T-helper 22 cell (primary cell): ENCODE measurements around the gene ETFA.
A peak's percentile ranks its signal among the peaks of the same experiment; 100 is the strongest.

Source experiments
- DNase-seq: peaks from one replicate; pipeline ENCODE4 v3.0.0-alpha.2; 2020; ENCODE audit warnings: low read depth

ETFA gene

GRCh38 chr15:76340198-76340802, 29.0 kb upstream of the ETFA start:
- DNase-seq, result no peak

GRCh38 chr15:76339305-76340197, 28.3 kb upstream of the ETFA start:
- no peak for DNase-seq

- no peak for DNase-seq
Measured at GRCh38 chr15:76338486-76339304, 27.4 kb upstream of the ETFA start.

GRCh38 chr15:76337696-76338485, 26.6 kb upstream of the ETFA start:
- no peak for DNase-seq

GRCh38 chr15:76337059-76337695, 25.9 kb upstream of the ETFA start:
- DNase-seq, result no peak

GRCh38 chr15:76336254-76337058, 25.2 kb upstream of the ETFA start, which contains the start of gene ISL2:
ISL2 (plus strand) TSS chr15:76336773; CDS start chr15:76336884, 111 bp downstream.
- DNase-seq, result peak; percentile 37

GRCh38 chr15:76335307-76336253, 24.3 kb upstream of the ETFA start:
- no peak for DNase-seq

- no peak for DNase-seq
Measured at GRCh38 chr15:76334438-76335306, 23.4 kb upstream of the ETFA start.

GRCh38 chr15:76333720-76334437, 22.6 kb upstream of the ETFA start:
- DNase-seq, result no peak

GRCh38 chr15:76333309-76333708, 22.0 kb upstream of the ETFA start:
- DNase-seq, result no peak

- DNase-seq, result no peak
Measured at GRCh38 chr15:76332796-76333195, 21.5 kb upstream of the ETFA start.

- DNase-seq, result no peak
Measured at GRCh38 chr15:76330080-76330680, 18.9 kb upstream of the ETFA start.

GRCh38 chr15:76328958-76329357, 17.7 kb upstream of the ETFA start:
- no peak for DNase-seq

- DNase-seq, result no peak
Measured at GRCh38 chr15:76328106-76328696, 16.9 kb upstream of the ETFA start.

- DNase-seq, result no peak
Measured at GRCh38 chr15:76327191-76328105, 16.2 kb upstream of the ETFA start.

GRCh38 chr15:76325704-76326103, 14.4 kb upstream of the ETFA start:
- DNase-seq, result no peak
